CD4-positive, alpha-beta T cell treated with Interleukin-4 for 4 hours (primary cell): ENCODE measurements around the gene UGT1A3.
"Not testable (repeated sequence)": the region's sequence is repeated elsewhere in the genome, so short reads cannot be mapped to it uniquely, and the experiment has no call there.

ENCODE experiments used
- DNase-seq: peaks from one replicate; pipeline ENCODE4 v3.0.0-alpha.2; 2020

The UGT1A3 gene

DNA sequence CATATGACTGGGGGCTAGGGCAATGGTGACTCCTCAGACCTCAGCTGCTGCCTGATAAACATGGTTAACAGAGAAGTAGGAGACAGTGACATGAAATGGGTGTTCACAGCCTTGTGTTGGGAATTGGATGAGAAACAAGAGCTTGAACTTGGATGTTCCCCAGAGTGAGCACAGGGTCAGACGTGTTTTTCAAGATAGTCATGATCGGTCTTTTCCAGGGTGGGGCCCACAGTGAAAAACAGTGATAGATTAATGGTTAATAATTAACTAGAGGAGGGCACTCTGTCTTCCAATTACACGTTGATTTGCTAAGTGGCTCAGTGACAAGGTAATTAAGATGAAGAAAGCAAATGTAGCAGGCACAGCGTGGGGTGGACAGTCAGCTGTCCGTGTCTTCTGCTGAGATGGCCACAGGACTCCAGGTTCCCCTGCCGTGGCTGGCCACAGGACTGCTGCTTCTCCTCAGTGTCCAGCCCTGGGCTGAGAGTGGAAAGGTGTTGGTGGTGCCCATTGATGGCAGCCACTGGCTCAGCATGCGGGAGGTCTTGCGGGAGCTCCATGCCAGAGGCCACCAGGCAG is at the start of gene UGT1A3:
Gene UGT1A3 (plus strand): TSS at position 320 of the 579 bp plus-strand sequence. CDS start 85 bp downstream, at position 405.
- DNase-seq = no peak

DNA sequence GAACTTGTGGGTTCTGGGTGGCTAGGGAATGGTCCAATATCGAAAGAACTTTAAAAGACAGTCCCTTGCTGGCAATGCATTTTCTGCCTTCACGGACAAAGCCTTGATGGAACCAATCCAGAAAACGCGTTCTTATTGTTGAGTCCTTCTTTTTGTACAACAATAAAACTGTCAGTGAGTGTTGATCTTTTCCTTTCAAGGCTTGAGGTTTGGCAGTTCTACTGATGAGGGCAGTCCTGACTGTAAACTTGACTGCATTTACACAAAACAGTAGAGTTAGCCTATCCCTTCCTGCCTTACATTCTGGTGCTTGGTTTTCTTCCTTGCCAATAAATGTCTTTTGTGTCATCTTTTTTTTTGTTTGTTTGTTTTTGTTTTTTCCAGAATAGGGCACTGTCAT is 49.6 kb upstream of the UGT1A3 start:
- no peak for DNase-seq

DNA sequence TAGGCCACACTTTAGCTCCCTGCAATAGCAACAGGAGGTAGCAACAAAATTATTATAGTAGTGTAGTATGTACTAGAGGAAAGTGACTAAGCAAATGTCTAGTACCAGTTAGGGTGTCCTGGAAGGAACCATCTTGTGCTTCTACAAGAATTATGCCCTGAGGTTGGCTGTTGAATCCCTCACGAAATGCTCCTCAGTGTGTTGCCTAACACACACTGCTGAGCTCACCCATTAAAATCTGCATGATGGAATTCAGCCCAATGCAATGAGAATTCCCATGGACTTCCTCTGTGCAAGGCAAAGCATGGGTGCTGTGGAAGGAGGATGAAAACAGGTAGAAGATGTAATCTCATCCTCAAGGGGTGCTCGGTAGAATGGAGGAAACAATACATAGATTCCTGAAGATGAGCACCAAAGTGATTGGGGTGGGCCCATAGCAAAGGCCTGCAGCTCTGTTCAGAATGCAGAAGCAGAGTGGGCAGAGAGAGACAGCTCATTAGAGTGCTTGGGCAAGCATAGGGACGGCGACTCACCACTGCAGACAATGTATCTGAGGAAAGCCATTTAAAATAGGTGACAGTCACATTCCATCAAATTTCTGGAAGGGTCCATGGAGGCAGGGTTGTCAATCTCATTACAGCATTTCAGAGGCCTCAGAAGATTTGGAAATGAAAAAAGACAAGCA is 48.3 kb upstream of the UGT1A3 start:
- DNase-seq = no peak

DNA sequence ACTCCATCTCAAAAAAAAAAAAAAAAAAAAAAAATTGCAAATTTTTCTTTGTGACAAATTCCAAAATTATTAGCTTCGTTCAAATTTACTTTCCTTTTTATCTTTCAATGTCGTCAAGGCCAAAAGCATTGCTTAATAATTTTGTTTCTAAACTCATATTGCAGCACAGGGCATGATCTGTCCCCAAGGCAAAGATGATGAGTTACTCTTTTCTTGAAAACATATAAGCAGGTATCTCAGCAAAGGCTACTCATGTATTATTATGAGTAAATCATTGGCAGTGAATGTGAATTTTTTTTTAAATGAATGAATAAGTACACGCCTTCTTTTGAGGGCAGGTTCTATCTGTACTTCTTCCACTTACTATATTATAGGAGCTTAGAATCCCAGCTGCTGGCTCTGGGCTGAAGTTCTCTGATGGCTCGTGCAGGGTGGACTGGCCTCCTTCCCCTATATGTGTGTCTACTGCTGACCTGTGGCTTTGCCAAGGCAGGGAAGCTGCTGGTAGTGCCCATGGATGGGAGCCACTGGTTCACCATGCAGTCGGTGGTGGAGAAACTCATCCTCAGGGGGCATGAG is 47.2 kb upstream of the UGT1A3 start, which contains the start of gene UGT1A7:
Gene UGT1A7 (plus strand): TSS at position 381 of the 579 bp plus-strand sequence. CDS start 37 bp downstream, at position 418.
- DNase-seq = no peak

DNA sequence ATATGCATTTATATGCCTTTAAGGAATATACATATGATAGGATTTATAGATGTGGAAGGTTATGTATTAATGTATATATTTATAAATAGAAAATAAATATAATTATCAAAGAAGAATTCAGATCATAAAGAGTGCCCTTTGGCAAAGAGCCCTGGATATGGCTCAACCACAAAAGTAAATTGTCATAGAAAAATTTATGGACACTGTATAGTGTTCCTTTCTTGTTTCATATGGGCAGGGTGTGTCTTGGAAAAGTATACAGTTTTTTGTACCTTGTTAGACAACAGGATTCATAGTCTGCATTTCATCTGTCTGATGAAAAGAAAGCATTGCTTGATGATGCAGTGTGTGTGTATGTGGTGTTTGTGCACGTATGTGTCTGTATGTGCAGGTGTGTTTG is 44.2 kb upstream of the UGT1A3 start:
- no peak for DNase-seq

DNA sequence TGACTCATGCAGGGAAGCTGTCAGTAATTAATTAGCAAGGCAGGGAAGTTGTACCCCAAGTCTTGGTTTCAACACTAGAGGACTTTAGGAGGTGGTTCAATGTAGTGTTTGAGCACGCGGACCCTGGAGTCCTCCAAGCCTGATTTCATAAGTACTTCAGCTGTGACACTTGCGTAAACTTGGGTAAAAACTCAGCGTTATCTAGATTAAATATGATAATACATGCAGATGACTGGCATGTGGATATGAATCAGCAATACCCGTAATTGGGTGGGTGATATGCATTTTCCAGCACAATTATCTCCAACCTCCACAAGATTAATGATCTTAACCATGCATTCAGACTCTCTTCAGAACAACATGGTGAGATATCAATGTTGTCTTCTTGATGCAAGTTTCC is 41.9 kb upstream of the UGT1A3 start:
- DNase-seq = no peak

DNA sequence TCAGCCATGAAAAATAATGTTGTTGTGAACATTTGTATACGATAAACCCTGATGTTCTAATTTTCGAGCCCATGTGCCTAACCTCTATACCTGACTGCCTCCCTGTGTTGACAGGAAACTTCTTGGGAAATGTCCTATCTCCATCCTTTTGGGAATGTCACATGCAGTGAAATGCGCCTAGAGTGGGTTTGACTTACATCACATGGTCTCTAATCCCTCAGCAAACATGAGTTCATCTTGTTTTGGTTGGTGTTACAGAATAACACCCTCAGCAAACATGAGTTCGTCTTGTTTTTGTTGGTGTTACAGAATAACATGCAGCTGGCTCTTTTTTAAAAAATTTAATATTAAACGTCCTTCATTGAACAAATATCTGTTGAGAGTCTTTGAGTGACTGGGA is 40.5 kb upstream of the UGT1A3 start:
- no peak for DNase-seq

DNA sequence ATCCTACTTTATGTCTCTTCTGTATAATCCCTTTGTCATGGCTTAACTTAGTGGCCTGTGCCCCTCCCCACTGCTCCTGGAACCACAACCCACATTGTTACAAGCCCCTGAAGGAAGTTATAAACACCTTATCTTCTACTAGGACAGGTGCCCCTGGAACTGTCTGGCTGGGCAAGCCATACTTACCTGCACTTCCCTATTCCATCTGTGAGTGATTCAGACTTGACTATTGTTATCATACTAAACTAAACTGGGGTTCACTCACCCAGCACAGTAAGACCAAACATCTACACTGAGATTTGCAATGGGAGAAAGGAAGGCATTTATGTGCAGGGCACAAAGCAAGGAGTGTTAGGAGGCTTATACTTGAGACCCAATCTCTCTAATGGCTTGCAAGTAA is 39.8 kb upstream of the UGT1A3 start:
- no peak for DNase-seq

DNA sequence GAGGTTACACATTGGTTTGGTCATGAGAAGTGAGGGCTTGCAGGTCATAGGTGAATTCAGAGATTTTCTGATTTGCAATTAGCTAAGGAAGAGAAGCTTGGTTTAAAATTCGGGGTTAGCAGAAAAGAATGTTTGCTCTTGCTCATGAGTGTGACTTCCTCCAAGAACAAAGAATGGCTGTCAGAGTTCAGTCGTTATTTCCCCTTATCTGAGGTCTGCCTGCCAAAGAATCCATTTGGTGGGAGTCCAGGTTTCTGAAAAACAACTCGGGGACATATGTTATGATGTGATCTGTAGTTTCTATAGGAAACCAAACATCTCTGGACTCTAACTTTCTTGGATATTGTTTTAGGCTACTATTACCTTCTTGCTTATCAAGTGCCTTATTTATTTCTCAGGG is 39.3 kb upstream of the UGT1A3 start:
- DNase-seq = no peak

DNA sequence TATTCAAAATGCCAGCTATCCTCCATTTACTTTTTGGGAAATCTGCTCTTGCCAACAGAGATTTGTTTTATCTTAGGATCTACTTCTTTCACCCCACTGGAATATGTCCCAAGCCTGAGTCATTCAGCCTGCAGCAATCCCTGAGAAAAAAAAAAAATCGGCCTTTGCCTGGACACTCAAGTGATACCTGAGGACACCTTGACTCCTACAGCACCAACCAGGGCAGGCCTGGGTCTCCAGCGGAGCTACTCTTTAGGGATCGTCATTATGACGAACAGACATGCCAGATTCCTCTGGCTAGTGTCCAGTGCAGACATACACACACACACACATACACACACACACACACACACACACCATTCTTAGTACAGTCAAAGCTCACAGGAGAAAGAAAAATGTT is 38.4 kb upstream of the UGT1A3 start:
- no peak for DNase-seq

DNA sequence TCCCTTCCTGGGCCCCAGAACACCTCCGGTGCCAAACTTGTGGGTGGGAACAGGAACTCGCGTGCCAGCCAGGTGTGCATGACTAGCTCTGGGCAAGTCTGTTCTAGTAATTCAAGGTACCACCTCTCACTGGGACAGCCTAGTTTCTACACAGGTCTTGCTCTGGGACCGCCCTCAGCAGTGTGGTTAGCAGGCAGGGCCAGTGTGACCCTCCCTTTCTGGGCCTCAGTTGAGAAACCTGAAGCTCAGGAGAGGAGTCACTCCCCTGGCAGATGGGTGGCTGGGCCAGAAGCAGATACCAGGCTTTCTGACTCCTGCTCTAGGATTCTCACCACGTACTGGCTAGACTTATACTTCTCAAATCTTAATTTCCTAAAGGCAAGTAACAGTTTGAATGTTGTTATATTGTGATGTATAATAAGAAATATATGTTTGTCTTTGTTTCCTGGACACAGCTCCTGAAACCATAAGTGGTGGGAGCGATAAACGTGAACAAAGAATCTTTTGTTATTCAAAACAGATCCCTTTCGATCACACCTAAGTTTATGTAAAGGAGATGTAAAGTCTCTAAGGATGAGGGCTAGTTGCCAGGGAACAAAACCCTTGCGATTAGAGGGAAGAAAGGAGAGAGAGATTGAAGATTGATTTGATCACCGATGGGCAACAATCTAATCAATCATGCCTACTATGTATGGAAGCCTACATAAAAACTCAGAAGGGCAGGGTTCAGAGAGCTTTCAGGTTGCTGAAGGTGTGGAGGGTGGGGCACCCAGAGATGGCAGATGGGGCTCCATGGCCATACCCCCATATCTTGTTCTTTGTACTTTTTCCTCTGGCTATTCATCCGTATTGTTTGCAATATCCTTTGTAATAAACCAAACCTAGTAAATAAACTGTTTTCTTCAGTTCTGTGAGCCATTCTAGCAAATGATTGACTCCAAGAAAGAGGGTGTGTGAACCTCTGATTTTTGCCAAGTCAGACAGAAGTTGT is 37.1 kb upstream of the UGT1A3 start:
- DNase-seq = no peak

DNA sequence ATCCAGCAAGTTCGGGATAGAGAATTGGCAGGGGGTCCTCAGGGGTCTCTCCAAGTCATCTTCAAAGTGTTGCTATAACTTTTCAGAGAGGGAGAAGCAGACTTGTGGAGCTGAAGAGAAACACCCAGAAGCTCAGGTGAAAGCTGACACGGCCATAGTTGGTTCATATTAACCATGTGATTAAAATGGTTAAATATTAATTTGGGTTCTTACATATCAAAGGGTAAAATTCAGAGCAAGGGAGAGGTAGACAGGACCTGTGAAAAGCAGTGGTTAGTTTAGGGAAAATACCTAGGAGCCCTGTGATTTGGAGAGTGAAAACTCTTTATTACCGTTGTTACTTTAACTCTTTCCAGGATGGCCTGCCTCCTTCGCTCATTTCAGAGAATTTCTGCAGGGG is 36.2 kb upstream of the UGT1A3 start, which contains the start of gene UGT1A6:
Gene UGT1A6 (plus strand): TSS at position 243 of the 400 bp plus-strand sequence. CDS start 115 bp downstream, at position 358.
- DNase-seq = no peak

DNA sequence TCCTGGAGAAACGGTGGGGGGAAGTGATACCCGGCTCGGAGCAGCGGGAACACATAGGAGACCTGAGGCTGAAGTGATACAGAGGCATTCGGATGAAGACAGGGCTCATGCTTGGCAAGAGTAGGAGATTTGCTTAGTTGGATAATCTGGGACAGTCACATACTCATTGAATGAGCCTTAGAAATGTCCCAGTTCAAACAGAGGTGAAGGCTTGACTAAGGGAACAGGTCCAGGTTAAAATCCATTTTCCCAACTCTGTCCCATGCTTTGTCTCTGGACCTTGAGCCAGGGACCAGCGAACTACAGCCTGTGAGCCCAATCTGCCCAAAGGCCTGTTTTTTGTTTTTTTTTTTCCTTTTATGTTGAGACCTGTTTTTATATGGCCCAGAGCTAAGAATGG is 34.9 kb upstream of the UGT1A3 start:
- no peak for DNase-seq

DNA sequence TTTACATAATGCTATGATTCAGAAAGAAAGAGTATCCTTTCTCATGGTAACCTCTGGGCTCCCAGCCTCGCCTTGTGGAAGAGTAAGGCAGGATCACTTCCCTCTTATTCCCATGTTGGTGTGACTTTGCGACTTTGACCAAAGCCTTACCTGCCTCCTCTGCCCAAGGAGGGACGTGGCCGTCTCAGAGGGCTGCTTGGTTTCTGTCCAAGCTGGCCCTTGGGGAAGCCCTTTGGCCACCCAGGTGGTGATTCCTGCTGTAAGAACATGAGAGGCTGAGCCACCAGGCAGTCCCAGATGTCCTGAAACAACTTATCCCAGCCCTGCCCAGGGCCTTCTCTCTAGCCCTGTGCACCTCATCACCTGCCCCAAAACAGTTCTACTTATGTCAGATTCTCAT is 30.1 kb upstream of the UGT1A3 start:
- DNase-seq = no peak

DNA sequence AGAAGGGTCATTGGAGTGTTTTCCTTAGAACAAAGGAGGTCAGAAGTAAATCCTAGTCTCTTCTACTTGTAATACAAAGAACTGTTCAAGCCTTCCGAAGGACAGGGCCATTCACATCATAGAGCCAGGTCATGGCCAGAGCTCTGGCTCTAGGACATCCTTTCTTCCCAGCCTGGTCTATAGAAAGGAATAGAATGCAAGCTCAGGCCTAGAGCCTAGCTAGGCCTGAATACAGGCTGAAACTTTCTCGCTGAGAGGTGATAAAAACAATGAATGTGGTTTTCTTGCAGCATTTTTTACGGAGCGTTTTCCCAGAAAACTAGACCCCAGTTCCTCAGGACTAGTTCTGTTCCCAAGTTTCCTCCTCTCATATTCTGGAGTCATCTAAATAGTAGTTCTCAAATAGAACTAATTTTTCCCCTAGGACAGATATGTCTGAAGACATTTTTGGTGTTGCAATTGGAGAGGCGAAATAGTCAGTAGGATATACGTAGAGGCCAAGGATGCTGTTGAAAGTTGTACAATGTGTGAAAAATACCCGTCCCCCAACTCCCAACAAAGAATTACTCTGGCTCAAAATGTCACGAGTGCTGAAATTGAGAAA is 29.3 kb upstream of the UGT1A3 start:
- no peak for DNase-seq

DNA sequence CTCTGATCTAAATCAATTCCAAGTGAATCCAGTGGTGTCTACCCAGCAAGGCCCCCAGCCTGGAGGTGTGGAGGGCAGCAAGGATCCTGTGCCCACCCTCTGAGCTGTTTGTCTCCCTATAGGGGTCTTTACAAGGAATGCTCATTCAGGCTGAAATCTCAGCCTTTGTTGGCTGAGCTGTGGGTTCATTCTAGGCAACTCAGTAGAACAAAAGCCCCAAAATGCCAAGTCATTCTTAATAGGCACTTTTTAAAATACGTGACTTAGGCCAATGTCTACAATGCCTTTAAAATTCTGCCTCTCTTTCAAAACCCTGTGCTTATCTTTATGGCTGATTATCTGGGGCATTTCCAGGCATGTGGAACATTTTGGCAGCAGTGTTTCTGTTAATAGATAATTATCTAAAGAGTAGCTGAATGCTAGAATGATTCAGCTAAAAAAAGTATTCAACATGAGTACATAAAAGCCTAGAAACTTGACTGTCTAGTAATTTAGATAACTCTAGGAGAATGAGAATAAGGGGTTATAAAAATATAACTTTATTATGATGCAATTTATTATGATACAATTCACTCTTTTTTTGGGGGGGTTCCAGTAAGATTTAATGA is 28.7 kb upstream of the UGT1A3 start:
- DNase-seq = no peak

DNA sequence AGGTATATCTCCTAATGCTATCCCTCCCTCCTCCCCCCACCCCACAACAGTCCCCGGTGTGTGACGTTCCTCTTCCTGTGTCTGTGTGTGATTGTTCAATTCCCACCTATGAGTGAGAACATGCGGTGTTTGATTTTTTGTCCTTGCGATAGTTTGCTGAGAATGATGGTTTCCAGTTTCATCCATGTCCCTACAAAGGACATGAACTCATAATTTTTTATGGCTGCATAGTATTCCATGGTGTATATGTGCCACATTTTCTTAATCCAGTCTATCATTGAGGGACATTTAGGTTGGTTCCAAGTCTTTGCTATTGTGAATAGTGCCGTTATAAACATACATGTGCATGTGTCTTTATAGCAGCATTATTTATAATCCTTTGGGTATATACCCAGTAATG is 28.0 kb upstream of the UGT1A3 start:
- DNase-seq = not testable (repeated sequence)

DNA sequence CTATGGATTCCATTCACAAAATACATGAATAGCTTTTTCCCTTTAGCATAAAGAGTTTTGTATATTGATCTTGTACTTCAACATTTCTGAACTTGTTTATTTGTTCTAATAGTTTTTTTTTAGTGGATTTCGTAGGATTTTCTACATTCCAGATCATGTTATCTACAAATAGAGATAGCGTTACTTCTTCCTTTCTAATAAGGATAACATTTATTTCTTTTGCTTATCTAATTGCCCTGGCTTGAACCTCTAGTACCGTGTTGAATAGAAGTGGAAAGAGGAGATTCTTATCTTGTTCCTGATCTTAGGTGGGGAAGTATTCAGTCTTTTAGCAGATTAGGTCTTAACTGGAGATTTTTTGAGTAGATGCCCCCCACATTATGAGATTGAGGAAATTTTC is 26.6 kb upstream of the UGT1A3 start:
- DNase-seq = no peak

DNA sequence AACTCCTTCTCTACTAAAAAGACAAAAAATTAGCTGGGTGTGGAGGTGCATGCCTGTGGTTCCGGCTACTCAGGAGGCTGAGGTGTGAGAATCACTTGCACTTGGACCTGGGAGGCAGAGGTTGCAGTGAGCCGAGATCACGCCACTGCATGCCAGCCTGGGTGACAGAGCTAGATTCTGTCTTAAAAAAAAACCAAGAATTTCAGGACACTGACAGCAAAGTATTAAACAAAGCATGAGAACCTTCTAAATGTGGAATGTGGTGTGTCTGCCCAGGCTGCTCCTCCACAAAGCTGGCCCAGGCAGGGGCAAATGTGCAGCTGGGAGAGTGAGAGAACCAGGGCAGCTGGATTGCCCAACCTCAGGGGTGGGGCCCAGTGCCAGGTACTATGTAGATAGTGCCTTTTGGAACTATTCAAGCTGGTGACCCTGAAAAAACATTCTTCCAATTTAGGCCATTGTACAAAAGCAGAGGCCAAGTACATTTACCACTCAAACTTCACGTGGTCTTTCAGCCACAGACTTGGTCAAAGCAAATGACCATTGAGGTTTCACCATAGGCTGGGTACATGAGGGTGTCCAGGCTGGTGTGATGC is 22.8 kb upstream of the UGT1A3 start:
- no peak for DNase-seq

DNA sequence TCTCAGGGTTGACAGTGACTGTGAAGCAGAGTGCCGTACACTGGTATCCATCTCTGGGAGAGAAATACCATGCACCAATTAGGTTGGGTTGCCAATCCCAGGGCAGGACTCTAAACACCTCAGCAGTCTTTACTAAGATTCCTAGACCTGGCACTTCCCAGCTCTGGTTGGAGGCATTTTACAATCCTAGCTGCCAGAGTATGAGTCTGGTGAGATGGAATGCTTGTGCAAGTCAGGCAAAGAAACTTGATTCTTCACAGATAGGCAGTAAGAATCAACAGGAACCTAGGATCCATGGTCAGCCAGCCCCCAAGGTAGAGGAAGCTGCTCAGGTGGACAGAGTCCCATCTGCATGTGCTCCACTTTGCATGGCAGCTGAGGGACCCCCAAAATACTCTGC is 22.1 kb upstream of the UGT1A3 start:
- no peak for DNase-seq

DNA sequence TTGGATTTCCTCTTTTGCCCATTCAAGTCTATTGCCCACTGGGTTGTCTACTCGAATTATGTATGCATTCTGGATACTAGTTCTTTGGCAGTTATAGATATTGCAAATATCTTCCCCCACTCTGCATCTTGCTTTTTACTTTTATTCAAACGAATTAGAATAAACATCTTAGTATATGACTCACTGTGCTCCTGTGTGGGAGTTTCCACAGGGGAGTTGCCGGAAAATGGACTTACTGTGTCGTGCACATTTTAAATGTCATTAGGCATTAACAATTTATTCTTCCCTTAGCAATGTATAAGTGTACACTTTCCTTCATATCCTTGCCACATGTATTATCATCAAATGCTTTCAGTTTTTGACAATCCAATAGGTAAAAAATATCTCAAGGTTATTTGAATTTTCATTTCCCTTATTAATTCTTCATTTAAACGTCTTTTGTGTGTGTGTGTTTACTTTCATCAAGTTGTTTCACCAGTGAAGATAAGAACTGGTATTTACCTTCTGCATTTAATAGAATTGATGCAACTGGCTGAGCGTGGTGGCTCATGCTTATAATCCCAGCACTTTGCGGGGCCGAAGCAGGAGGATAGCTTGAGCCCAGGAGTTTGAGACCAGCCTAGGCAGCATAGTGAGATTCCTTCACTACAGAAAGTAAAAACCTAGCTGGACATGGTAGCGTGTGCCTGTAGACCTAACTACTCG is 20.8 kb upstream of the UGT1A3 start:
- DNase-seq = no peak
